Measurements from ENCODE around the gene HCN4. TPM values are rescaled to one million over a fixed set of nuclear protein-coding genes. Genes with fewer than 3 reads are reported as not detected.

HCN4 gene
- total RNA-seq, 1 experiment from 2014 or later, result 0.07 TPM

DNA sequence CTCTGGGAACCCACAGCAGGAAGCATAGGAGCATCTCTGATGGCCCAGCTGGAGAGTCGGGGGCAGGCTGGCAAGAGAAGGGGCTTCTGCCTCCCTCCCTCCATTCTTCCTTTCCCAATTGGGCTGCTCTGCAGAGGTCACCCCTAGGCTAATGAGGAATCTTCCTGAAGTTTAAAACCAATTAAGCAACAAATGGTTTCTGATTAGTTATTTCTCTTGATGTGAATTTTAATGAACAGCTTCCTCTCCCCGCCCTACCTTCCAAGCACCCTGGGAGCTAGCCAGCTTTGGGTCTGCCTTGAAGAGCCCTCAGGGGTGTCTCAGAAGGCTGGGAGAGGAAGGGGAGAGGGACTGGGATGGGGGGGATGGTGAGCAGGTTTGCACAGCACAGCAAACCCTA is 24.6 kb upstream of the HCN4 start:
- TF ChIP-seq, protein P1, sequence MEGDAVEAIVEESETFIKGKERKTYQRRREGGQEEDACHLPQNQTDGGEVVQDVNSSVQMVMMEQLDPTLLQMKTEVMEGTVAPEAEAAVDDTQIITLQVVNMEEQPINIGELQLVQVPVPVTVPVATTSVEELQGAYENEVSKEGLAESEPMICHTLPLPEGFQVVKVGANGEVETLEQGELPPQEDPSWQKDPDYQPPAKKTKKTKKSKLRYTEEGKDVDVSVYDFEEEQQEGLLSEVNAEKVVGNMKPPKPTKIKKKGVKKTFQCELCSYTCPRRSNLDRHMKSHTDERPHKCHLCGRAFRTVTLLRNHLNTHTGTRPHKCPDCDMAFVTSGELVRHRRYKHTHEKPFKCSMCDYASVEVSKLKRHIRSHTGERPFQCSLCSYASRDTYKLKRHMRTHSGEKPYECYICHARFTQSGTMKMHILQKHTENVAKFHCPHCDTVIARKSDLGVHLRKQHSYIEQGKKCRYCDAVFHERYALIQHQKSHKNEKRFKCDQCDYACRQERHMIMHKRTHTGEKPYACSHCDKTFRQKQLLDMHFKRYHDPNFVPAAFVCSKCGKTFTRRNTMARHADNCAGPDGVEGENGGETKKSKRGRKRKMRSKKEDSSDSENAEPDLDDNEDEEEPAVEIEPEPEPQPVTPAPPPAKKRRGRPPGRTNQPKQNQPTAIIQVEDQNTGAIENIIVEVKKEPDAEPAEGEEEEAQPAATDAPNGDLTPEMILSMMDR (IDR thresholded peaks at IDR 0.05; ENCODE audit: unreplicated experiment), result no peak
- CTCF ChIA-PET, result no interaction called here
- BruUV-seq (replicated peaks), result no TSS peak
- Mint-ChIP-seq H3K4me1 (ENCODE audit: low read depth, unreplicated experiment) (no peaks in the 10 kb centered on the region), H3K27ac (ENCODE audit: unreplicated experiment) (no peak overlapping the region), H3K9me3 (ENCODE audit: low read depth, unreplicated experiment) (no peaks in the 10 kb centered on the region), H3K4me3 (ENCODE audit: low read depth, unreplicated experiment) (no peak overlapping the region), H3K27me3 (ENCODE audit: unreplicated experiment) (peaks cover 56% of the 10 kb centered on the region), H3K36me3 (ENCODE audit: insufficient read depth, unreplicated experiment) (peaks cover 4% of the 10 kb centered on the region)
- intact Hi-C loops (cut with micrococcal nuclease; ENCODE audit: unreplicated experiment), result no loop called here
- DNase-seq, result no peak

DNA sequence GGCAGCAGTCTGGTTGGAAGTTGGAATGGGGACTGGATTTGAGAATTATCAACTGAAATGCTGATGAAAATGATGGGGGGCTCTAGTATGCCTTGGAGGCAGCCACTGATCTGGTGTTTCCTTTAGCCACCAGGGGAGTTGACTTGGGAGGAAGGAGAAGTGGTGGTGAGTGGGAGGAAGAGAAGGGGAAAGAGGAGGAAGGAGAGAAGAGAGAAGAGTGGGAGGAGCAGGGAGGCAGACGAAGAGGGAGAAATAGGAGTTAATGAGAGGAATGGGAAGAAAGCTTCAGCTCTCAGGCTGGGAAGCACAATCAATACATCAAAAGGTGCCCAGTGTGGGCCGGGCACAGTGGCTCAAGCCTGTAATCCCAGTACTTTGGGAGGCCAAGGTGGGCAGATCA is 23.3 kb upstream of the HCN4 start:
- intact Hi-C loops (cut with micrococcal nuclease; ENCODE audit: unreplicated experiment), result no loop called here
- BruUV-seq (replicated peaks), result no TSS peak
- DNase-seq, result no peak
- H3K9me3 Mint-ChIP-seq (ENCODE audit: low read depth, unreplicated experiment), result no peaks in the 10 kb centered on the region
- no peak overlapping the region for H3K4me3 Mint-ChIP-seq (ENCODE audit: low read depth, unreplicated experiment)
- peaks cover 7% of the 10 kb centered on the region for H3K36me3 Mint-ChIP-seq (ENCODE audit: insufficient read depth, unreplicated experiment)
- CTCF ChIA-PET, result no interaction called here
- TF ChIP-seq, protein P1 (IDR thresholded peaks at IDR 0.05; ENCODE audit: unreplicated experiment), result no peak
- H3K27me3 Mint-ChIP-seq (ENCODE audit: unreplicated experiment), result peaks cover 66% of the 10 kb centered on the region
- H3K27ac Mint-ChIP-seq (ENCODE audit: unreplicated experiment), result no peak overlapping the region
- H3K4me1 Mint-ChIP-seq (ENCODE audit: low read depth, unreplicated experiment), result no peaks in the 10 kb centered on the region

DNA sequence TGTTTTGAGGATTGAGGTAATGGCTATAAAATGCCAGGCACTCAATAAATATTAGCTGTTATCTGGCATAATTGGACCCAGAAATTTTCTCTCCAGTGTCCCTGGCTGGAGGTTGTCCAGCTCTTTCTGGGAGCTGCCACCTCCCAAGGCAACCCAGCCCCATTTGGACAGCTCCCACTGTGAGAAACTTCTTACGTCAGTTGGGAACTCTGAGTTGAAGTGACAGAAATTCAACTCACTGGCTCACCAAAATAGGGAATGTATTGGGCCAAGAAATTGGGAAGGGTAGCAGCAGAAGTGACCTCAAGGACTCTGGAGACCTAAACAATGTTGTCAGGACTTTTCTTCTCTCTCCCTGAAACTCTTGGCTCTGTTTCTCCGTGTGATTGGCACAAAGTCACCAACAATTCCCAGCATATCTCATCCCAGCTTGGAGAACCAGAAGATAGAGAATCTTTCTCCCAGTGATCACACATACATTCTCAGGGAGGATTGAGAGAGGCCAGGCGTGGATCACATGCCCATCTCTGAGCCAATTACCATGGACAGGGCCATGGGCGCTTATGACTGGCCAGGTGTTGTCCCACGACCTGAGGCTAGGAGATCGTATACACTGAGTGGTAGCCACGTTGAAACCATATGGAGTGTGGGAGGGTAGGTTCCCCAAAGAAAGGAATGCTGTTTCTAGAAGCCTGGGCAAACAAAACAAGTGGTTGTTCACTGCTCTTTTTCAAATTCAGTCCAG is 22.5 kb upstream of the HCN4 start:
- DNase-seq, result no peak
- TF ChIP-seq, protein P1 (IDR thresholded peaks at IDR 0.05; ENCODE audit: unreplicated experiment), result no peak
- H3K27ac Mint-ChIP-seq (ENCODE audit: unreplicated experiment), result no peak overlapping the region
- H3K36me3 Mint-ChIP-seq (ENCODE audit: insufficient read depth, unreplicated experiment), result peaks cover 7% of the 10 kb centered on the region
- intact Hi-C loops (cut with micrococcal nuclease; ENCODE audit: unreplicated experiment), result no loop called here
- H3K4me1 Mint-ChIP-seq (ENCODE audit: low read depth, unreplicated experiment), result no peaks in the 10 kb centered on the region
- peaks cover 68% of the 10 kb centered on the region for H3K27me3 Mint-ChIP-seq (ENCODE audit: unreplicated experiment)
- BruUV-seq (replicated peaks), result no TSS peak
- CTCF ChIA-PET, result interaction anchor here (0.7 kb wide), 1 partner anchor 81 kb away, joined by 3 read pairs; no protein-coding TSS in a partner anchor
- H3K9me3 Mint-ChIP-seq (ENCODE audit: low read depth, unreplicated experiment), result no peaks in the 10 kb centered on the region
- H3K4me3 Mint-ChIP-seq (ENCODE audit: low read depth, unreplicated experiment), result no peak overlapping the region

DNA sequence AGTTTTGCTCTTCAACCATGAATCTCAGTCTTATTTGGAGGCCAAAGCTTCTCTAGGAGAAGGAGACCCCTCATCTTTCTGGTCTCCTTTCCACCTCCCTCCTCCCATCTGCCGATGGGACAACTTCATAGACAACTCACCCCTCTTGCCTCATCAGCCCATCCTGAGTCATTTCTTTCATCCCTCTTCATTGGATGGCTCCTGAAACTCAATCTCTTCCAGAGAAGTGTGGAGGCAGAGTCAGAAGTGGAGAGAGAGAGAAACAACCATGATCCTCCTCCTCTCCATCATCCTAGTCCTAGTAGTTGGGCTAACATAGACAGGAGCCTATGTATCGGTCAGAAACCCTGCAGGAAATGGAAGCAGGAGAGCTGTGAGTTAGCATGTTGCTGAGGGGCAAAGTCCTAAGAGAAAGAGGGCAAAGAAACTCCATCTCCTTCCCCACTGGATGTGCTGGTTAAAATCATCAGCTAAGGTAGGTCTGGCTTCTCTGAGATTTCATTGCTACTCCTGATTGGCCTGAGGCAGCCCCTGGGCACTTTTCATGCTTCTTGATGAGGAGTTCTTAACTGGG is 21.3 kb upstream of the HCN4 start:
- no peak overlapping the region for H3K27ac Mint-ChIP-seq (ENCODE audit: unreplicated experiment)
- intact Hi-C loops (cut with micrococcal nuclease; ENCODE audit: unreplicated experiment), result no loop called here
- H3K36me3 Mint-ChIP-seq (ENCODE audit: insufficient read depth, unreplicated experiment), result peaks cover 7% of the 10 kb centered on the region
- TF ChIP-seq, protein P1 (IDR thresholded peaks at IDR 0.05; ENCODE audit: unreplicated experiment), result no peak
- no TSS peak for BruUV-seq (replicated peaks)
- peaks cover 6% of the 10 kb centered on the region for H3K9me3 Mint-ChIP-seq (ENCODE audit: low read depth, unreplicated experiment)
- no peak overlapping the region for H3K4me3 Mint-ChIP-seq (ENCODE audit: low read depth, unreplicated experiment)
- peaks cover 69% of the 10 kb centered on the region for H3K27me3 Mint-ChIP-seq (ENCODE audit: unreplicated experiment)
- CTCF ChIA-PET, result no interaction called here
- no peaks in the 10 kb centered on the region for H3K4me1 Mint-ChIP-seq (ENCODE audit: low read depth, unreplicated experiment)
- no peak for DNase-seq

Measured in Calu3 (cell line).